GM18507 (cell line): ENCODE measurements around the gene CTPS1.

Experiments
- DNase-seq: peaks from one replicate; pipeline ENCODE4 v3.0.0; 2011; ENCODE audit warnings: low read depth; ENCODE audit not compliant: insufficient read length; ENCODE audit errors: extremely low spot score
- FAIRE-seq: peaks from 2 replicates; lab custom pipeline; 2011; peaks lifted over from hg19 to GRCh38; lab: Jason Lieb, UNC

The CTPS1 gene

GRCh38 chr1:40979241-40980067 lies at the start of gene CTPS1:
TSS of gene CTPS1 (plus strand) at chr1:40979696. CDS start at chr1:40983291, 3,595 bp downstream.
- peak; percentile 78 for FAIRE-seq
- peak; percentile 96 for DNase-seq

GRCh38 chr1:40930174-40930964 lies 49.1 kb upstream of the CTPS1 start:
- no peak for FAIRE-seq

GRCh38 chr1:40931601-40932000 lies 47.9 kb upstream of the CTPS1 start:
- FAIRE-seq = no peak
- no peak for DNase-seq

More at GRCh38 chr1:40930174-40930964, 49.1 kb upstream of the CTPS1 start:
- no peak for DNase-seq

GRCh38 chr1:40932006-40932405 lies 47.5 kb upstream of the CTPS1 start:
- DNase-seq (no peak), FAIRE-seq (no peak)

- DNase-seq (no peak), FAIRE-seq (no peak)
Observed at GRCh38 chr1:40936931-40937339, 42.6 kb upstream of the CTPS1 start.

- FAIRE-seq (no peak), DNase-seq (no peak)
Observed at GRCh38 chr1:40938393-40938792, 41.1 kb upstream of the CTPS1 start.

- FAIRE-seq (no peak), DNase-seq (no peak)
Observed at GRCh38 chr1:40939320-40940059, 40.0 kb upstream of the CTPS1 start.

- no peak for FAIRE-seq
- no peak for DNase-seq
Observed at GRCh38 chr1:40944326-40944725, 35.2 kb upstream of the CTPS1 start.

GRCh38 chr1:40944841-40945430 lies 34.6 kb upstream of the CTPS1 start:
- DNase-seq = no peak
- no peak for FAIRE-seq

- DNase-seq (no peak), FAIRE-seq (no peak)
Observed at GRCh38 chr1:40945491-40945973, 34.0 kb upstream of the CTPS1 start.

GRCh38 chr1:40948741-40949443 lies 30.6 kb upstream of the CTPS1 start:
- DNase-seq = no peak
- peak; percentile 5 for FAIRE-seq

- no peak for FAIRE-seq
- no peak for DNase-seq
Observed at GRCh38 chr1:40949563-40949962, 29.9 kb upstream of the CTPS1 start.

- peak; percentile 80 for FAIRE-seq
- DNase-seq = peak; percentile 45
Observed at GRCh38 chr1:40951943-40952743, 27.4 kb upstream of the CTPS1 start.

- no peak for FAIRE-seq
- no peak for DNase-seq
Observed at GRCh38 chr1:40952744-40953315, 26.7 kb upstream of the CTPS1 start.

GRCh38 chr1:40954626-40955025 lies 24.9 kb upstream of the CTPS1 start:
- FAIRE-seq (no peak), DNase-seq (no peak)

- DNase-seq (no peak), FAIRE-seq (no peak)
Observed at GRCh38 chr1:40955266-40955665, 24.2 kb upstream of the CTPS1 start.

GRCh38 chr1:40956407-40956806 lies 23.1 kb upstream of the CTPS1 start:
- FAIRE-seq = peak; percentile 62

GRCh38 chr1:40958210-40958609 lies 21.3 kb upstream of the CTPS1 start:
- FAIRE-seq = no peak
- DNase-seq = no peak

More at GRCh38 chr1:40956407-40956806, 23.1 kb upstream of the CTPS1 start:
- peak; percentile 20 for DNase-seq
